ENCODE data around the gene MYO7A.

The MYO7A gene

DNA sequence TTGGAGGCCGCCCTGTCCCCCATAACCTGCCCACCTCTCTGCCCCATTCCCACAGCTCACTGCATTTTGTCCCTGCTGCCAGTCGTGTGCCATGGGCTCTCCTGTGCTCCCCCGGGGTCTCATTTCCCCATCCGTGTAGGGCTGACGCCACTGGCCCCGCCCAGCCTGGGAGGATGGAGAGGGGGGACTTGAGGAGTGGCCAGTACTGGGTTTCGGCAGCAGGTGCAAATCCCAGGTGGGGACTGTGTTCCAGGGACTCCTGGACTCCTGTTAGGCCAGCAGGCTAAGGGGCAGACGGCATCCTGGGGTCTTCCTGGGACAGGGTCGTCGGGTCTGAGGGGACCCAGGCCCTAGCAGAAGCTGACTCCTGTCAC is 1.2 kb upstream of the MYO7A start:
- no peak for DNase-seq (ENCODE audit: low read depth)
- no peak overlapping the region for H3K4me3 ChIP-seq (ENCODE audit: low read length)

DNA sequence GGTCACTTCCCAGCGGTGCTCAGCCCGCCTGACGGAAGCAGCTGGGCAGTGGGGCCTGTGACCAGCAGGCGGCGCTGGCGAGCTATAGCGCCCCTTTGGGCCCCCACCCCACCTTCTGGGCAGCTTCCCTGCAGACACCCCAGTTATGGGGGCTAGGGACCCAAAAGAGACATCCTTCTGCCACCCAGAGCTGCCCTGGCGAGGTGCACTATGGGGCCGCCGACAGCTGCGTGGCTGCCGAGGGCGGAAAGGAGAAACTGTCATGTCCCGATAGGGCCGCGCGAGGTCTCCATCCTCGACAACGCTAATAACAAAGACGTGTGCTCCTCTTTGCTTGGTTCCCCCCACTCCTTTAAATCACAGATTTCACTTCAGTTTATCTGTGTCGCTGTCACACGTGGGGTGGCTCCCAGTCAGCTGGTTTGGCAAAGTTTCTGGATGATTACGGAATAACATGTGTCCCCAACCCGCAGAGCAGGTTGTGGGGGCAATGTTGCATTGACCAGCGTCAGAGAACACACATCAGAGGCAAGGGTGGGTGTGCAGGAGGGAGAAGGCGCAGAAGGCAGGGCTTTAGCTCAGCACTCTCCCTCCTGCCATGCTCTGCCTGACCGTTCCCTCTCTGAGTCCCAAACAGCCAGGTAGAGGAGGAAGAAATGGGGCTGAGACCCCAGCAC is 673 bp upstream of the MYO7A start:
- peak; percentile 28 for DNase-seq (ENCODE audit: low read depth)
- TF ChIP-seq, protein P1, sequence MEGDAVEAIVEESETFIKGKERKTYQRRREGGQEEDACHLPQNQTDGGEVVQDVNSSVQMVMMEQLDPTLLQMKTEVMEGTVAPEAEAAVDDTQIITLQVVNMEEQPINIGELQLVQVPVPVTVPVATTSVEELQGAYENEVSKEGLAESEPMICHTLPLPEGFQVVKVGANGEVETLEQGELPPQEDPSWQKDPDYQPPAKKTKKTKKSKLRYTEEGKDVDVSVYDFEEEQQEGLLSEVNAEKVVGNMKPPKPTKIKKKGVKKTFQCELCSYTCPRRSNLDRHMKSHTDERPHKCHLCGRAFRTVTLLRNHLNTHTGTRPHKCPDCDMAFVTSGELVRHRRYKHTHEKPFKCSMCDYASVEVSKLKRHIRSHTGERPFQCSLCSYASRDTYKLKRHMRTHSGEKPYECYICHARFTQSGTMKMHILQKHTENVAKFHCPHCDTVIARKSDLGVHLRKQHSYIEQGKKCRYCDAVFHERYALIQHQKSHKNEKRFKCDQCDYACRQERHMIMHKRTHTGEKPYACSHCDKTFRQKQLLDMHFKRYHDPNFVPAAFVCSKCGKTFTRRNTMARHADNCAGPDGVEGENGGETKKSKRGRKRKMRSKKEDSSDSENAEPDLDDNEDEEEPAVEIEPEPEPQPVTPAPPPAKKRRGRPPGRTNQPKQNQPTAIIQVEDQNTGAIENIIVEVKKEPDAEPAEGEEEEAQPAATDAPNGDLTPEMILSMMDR (IDR thresholded peaks at IDR 0.05; ENCODE audit: insufficient read depth, low read depth, low read length, missing control alignments), result peak; percentile 93
- H3K4me3 ChIP-seq (ENCODE audit: low read length), result peak overlapping the region; percentile 35

More for the DNA sequence above, 1.2 kb upstream of the MYO7A start:
- TF ChIP-seq, protein P1 (IDR thresholded peaks at IDR 0.05; ENCODE audit: insufficient read depth, low read depth, low read length, missing control alignments), result no peak

DNA sequence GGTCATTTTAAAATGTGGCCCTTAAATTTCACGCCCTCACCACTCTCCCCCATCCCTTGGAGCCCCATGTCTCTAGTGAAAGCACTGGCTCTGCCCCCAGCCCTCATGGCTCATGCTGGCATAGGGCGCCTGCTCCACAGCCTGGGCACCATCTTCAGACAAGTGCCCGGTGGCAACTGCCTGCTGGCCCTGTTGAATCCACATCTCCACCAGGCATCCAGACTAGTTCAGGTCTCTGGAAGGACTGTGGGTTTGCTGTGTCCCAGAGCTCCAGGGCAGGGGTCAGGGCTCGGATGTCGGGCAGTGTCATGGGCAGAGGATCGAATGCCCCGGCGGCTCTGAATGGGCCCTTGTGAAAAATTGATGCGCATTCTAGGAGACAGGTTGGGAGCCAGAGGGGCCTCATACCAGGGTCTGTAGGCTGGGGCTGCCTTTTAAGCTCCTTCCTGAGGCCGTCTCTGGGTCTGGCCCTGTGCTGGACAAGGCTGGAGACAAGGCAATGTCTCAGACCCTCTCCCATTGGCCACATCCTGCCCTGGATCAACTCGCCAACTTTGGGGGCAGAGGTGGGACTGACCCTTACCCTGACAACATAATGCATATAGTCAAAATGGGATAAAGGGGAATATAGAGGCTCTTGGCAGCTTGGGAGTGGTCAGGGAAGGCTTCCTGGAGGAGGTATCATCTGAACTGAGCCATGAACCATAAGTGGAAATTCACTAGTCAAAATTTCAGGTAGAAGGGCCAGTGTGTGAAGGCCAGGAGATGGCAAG is 1.2 kb downstream of the MYO7A start:
- TF ChIP-seq, protein P1 (IDR thresholded peaks at IDR 0.05; ENCODE audit: insufficient read depth, low read depth, low read length, missing control alignments), result no peak
- DNase-seq (ENCODE audit: low read depth), result no peak
- H3K4me3 ChIP-seq (ENCODE audit: low read length), result no peak overlapping the region

DNA sequence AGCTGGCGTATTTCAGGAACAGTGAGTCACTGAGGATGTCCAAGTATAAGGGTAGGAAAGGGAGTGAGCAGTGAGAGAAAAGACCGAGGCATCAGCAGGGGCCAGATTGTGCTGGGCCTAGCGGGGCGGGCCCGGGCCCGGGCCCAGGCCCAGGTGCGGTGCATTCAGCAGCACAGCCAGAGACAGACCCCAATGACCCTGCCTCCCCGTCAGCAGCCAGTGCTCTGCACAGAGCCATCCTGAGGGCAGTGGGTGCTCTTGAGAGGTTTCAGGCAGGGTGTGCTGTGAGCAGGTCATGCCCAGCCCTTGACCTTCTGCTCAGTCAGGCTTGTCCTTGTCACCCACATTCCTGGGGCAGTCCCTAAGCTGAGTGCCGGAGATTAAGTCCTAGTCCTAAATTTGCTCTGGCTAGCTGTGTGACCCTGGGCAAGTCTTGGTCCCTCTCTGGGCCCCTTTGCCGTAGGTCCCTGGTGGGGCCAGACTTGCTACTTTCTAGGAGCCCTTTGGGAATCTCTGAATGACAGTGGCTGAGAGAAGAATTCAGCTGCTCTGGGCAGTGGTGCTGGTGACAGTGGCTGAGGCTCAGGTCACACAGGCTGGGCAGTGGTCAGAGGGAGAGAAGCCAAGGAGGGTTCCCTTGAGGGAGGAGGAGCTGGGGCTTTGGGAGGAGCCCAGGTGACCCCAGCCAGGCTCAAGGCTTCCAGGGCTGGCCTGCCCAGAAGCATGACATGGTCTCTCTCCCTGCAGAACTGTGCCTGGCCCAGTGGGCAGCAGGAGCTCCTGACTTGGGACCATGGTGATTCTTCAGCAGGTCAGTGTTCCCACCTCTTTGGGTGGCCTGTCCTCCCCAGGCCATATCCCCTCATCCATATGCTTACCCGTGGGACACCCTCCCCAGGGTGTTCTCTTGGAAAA is 2.1 kb downstream of the MYO7A start:
- DNase-seq (ENCODE audit: low read depth), result no peak
- H3K4me3 ChIP-seq (ENCODE audit: low read length), result no peak overlapping the region
- TF ChIP-seq, protein P1 (IDR thresholded peaks at IDR 0.05; ENCODE audit: insufficient read depth, low read depth, low read length, missing control alignments), result no peak

DNA sequence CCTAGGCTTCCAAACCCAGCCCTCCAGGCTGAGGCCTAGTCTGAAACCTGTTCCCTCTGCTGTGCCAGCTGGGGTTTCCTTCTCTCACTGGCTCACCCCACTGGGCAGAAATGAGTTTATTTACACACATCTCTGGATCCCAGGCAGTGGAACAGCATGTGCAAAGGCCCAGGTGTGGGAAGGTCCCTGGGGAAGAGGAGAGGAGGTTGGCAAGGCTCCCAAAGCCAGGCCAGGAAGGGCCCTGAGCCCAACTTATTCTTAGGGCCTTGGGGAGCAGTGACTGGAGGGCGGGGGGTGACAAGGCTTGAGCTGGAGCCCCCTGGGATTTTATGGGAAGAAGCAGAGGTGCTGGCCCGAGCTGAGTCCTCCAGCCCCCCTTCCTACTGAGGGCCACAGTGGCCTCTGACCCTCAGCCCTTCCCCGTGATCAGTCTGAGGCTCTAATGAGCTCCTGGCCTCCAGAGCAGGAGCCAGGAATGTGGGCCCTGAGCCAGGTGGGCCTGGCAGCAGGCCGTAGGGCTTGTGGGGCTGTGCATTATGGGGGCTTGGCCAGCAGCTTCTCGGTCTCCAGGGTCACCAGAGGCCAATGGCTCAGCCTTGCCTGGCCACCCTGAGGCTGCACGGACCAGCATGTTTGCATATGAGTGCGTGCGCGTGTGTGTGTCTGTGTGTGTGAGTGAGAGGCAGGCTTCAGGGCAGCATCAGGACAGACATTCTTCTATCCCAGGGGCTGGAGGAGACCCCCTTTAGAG is 2.9 kb downstream of the MYO7A start:
- H3K4me3 ChIP-seq (ENCODE audit: low read length), result no peak overlapping the region
- TF ChIP-seq, protein P1 (IDR thresholded peaks at IDR 0.05; ENCODE audit: insufficient read depth, low read depth, low read length, missing control alignments), result no peak
- no peak for DNase-seq (ENCODE audit: low read depth)

DNA sequence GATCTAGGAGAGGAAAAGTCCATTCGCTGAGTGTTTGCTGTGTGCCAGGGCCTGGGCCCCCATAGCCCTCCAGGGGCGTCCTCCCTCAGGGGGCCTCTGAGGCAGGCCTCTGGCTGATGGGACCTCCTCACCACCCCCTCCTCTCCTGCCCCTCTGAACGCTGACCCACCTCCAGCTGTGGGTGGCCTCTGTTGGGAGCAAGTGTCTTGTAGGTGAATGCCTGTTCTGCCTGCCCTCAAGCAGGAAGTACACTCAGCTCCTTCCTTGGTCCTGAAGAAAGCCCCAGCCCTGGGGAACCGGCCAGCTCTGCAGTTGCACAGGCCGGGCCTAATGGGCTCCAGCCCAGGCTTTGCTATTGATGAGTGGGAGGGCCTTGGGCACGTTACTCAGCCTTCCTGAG is 3.5 kb downstream of the MYO7A start:
- TF ChIP-seq, protein P1 (IDR thresholded peaks at IDR 0.05; ENCODE audit: insufficient read depth, low read depth, low read length, missing control alignments), result no peak
- H3K4me3 ChIP-seq (ENCODE audit: low read length), result no peak overlapping the region
- DNase-seq (ENCODE audit: low read depth), result no peak

Measured in epithelial cell of esophagus (primary cell).